Measurements from ENCODE around the gene CCDC146.

The CCDC146 gene

GRCh38 chr7:77181015-77181595, 58.7 kb downstream of the CCDC146 start:
- DNase-seq (ENCODE audit: extremely low spot score), result no peak
- ChIA-PET POLR2A (no interaction called here), CTCF (no interaction called here)
- no peak for TF ChIP-seq CTCF (IDR thresholded peaks at IDR 0.05; ENCODE audit: control extremely low read depth, extremely low read depth, low read depth, missing control alignments)

DNA sequence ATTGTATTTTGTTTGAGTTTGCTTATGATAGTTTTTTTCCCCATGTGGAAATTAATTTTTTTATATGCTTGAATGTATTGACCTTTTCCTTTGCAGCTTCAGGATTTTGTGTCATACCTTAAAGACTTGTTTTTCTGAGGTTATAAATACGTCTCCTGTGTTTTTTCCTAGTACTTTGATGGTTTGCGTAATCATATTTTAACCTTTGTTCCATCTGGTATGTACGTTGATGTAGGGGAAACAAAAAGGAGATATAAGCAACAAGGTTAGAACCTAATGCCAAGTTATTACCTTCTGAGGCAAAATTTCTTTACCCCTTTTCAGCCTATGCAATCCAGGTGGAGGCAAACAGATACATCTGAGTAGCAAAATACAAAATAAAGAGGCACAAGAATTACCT, 59.3 kb downstream of the CCDC146 start:
- CTCF ChIA-PET, result no interaction called here
- POLR2A ChIA-PET, result no interaction called here
- DNase-seq (ENCODE audit: extremely low spot score), result no peak

DNA sequence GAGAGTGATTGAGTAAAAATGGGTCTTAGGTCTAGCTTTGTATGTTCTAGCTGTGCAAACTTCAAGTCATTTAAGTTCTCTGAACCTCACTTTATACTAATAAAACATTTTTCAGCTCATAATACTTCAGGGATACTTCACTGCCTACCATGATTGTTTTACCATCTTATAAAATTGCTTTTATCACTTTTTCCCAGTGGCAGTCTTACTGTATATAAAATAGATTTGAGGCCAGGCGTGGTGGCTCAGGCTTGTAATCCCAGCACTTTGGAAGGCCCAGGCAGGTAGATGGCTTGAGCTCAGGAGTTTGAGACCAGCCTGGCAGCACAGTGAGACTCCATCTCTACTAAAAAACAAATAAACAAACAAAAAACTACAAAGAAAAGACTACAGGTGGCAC, 59.8 kb downstream of the CCDC146 start:
- POLR2A ChIA-PET, result no interaction called here
- CTCF ChIA-PET, result no interaction called here
- no peak for TF ChIP-seq CTCF (IDR thresholded peaks at IDR 0.05; ENCODE audit: control extremely low read depth, extremely low read depth, low read depth, missing control alignments)
- DNase-seq (ENCODE audit: extremely low spot score), result no peak

More for the DNA sequence above, 59.3 kb downstream of the CCDC146 start:
- TF ChIP-seq CTCF (IDR thresholded peaks at IDR 0.05; ENCODE audit: control extremely low read depth, extremely low read depth, low read depth, missing control alignments), result no peak

GRCh38 chr7:77184463-77184862, 62.0 kb downstream of the CCDC146 start:
- no peak for DNase-seq (ENCODE audit: extremely low spot score)
- CTCF ChIA-PET, result no interaction called here
- TF ChIP-seq CTCF (IDR thresholded peaks at IDR 0.05; ENCODE audit: control extremely low read depth, extremely low read depth, low read depth, missing control alignments), result no peak
- POLR2A ChIA-PET, result no interaction called here

DNA sequence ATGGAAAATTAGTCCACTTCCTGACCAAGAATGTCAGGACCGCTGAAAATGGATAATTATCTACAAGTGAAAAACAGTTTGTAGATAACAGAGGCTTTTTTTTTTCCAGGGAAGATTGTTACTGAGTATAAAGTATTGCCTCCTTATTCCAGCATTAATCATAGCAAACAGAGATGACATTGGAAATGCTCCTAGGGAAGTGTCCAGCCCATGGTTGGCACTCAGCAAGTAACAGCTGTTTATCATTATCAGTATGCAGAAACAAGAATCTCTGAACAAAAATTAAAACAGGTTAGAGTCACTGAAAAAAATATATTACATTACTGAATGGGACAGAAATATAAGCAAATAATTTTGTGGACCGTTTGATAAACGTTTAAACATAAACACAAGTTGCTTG, 62.6 kb downstream of the CCDC146 start:
- no peak for TF ChIP-seq CTCF (IDR thresholded peaks at IDR 0.05; ENCODE audit: control extremely low read depth, extremely low read depth, low read depth, missing control alignments)
- ChIA-PET POLR2A (no interaction called here), CTCF (no interaction called here)
- DNase-seq (ENCODE audit: extremely low spot score), result no peak

- DNase-seq (ENCODE audit: extremely low spot score), result no peak
- TF ChIP-seq CTCF (IDR thresholded peaks at IDR 0.05; ENCODE audit: control extremely low read depth, extremely low read depth, low read depth, missing control alignments), result no peak
- ChIA-PET POLR2A (no interaction called here), CTCF (no interaction called here)
Observed at GRCh38 chr7:77185866-77186265, 63.5 kb downstream of the CCDC146 start.

All from GM10248 (cell line).